HG03520 (cell line): Measurements from ENCODE around the gene SPRED3.

ENCODE experiments used
- ATAC-seq: cut with Tn5 transposase; IDR thresholded peaks from one replicate; pipeline ENCODE4 v1.9.1; 2021; ENCODE audit warnings: mild to moderate bottlenecking, moderate library complexity; ENCODE audit not compliant: unreplicated experiment

The SPRED3 gene

DNA sequence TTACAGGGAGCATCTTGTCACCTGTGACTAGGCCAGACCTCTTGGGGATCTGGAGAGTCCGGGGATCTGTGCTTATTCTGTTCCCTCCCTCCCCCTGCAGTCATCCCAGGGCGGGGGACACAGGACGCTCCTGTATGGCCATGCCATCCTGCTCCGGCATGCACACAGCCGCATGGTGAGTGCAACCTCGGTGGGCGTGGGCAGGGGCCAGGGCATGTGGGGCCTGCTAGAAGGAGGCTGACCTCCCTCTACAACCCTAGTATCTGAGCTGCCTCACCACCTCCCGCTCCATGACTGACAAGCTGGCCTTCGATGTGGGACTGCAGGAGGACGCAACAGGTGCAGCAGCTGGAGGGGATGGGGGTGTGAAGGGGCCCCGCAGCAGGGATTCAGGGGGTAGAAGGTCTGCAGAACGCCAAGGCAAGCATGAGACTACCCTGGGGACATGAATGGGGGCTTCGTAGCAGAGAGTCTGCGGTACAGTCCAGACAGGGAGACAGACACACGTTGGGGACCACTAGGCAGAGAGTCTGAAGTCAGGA is 55.0 kb downstream of the SPRED3 start:
- ATAC-seq: no peak

DNA sequence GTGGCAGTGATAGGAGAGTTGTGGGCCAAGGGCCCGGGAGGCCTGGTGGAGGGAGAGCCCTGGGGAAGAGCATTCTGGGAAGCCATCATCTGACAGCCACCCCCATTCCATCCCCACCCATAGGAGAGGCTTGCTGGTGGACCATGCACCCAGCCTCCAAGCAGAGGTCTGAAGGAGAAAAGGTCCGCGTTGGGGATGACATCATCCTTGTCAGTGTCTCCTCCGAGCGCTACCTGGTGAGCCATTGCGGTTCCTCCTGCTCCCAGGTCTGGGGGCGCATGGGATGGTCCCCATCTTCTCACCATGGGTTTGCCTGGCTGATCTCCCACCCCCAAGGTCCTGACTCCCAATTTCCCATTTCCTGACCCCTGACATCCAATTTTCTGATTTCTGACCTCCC is 55.5 kb downstream of the SPRED3 start:
- no peak for ATAC-seq

DNA sequence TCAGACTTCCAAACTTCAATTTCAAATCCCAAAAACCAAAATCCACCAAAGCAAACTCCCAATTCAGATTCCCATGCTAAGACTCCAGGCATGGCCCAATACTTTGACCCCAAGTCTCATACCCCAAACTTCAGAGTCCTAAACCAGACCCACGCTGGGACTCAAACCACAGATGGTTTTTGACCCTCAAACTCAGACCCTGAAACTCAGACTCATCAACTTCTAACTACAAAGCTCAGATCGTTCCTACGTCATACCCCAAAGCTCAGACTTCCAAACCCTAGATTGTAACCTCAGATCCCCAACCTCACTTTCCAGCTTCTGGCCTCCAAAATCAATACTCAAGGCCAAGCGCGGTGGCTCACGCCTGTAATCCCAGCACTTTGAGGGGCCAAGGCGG is 56.9 kb downstream of the SPRED3 start:
- ATAC-seq: no peak

DNA sequence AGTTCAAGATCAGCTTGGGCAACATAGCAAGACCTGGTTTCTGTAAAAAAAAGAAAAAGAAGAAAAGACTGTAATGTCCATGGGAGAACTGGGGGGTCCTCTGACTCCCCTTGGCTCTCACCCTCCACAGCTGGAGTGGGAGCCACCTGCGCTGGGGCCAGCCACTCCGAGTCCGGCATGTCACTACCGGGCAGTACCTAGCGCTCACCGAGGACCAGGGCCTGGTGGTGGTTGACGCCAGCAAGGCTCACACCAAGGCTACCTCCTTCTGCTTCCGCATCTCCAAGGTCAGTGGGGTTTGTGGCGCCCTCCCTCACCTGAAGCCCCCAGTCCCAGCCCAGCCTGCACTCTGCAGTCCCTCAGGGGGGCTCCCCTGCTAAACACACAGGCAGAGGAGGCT is 59.7 kb downstream of the SPRED3 start:
- no peak for ATAC-seq
